ENCODE results near the gene TIPRL. TPM values are rescaled to one million over a fixed set of nuclear protein-coding genes. Genes with fewer than 3 reads are reported as not detected.
A peak's percentile ranks its signal among the peaks of the same experiment; 100 is the strongest.

TIPRL gene
- total and polyA plus RNA-seq, 9 of the 15 experiments (the other 6 are each of a cell fraction or from before 2014, with no cell fraction given), result 41.4 to 90.2 (median 69.9) TPM

GRCh38 chr1:168225476-168226190 is 46.9 kb downstream of the TIPRL start, which contains the start of gene SFT2D2 (continued):
- TF ChIP-seq, protein P1, sequence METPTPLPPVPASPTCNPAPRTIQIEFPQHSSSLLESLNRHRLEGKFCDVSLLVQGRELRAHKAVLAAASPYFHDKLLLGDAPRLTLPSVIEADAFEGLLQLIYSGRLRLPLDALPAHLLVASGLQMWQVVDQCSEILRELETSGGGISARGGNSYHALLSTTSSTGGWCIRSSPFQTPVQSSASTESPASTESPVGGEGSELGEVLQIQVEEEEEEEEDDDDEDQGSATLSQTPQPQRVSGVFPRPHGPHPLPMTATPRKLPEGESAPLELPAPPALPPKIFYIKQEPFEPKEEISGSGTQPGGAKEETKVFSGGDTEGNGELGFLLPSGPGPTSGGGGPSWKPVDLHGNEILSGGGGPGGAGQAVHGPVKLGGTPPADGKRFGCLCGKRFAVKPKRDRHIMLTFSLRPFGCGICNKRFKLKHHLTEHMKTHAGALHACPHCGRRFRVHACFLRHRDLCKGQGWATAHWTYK (CRISPR knock-in tag; IDR thresholded peaks at IDR 0.05), result peak; percentile 91
- no peak for TF ChIP-seq MIER1 (IDR thresholded peaks at IDR 0.05; ENCODE audit: low read depth)
- peak; percentile 91 for TF ChIP-seq ZNF197 (CRISPR knock-in tag; IDR thresholded peaks at IDR 0.05; ENCODE audit: low read depth)
- peak; percentile 52; the same call in 1 of the 2 replicates for TF ChIP-seq GATAD2A (IDR thresholded peaks at IDR 0.05)
- TF ChIP-seq NR2F6 (CRISPR knock-in tag; IDR thresholded peaks at IDR 0.05), result no peak
- TF ChIP-seq KLF6 (CRISPR knock-in tag; IDR thresholded peaks at IDR 0.05; ENCODE audit: borderline replicate concordance), result peak; percentile 87
- TF ChIP-seq, protein P2, sequence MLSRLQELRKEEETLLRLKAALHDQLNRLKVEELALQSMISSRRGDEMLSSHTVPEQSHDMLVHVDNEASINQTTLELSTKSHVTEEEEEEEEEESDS (CRISPR knock-in tag; IDR thresholded peaks at IDR 0.05), result peak; percentile 68; the same call in 1 of the 2 replicates
- TF ChIP-seq ZFX (CRISPR knock-in tag; IDR thresholded peaks at IDR 0.05), result peak; percentile 93
- no peak for TF ChIP-seq MCM5 (IDR thresholded peaks at IDR 0.05; ENCODE audit: low read depth)
- TF ChIP-seq CHCHD3 (CRISPR knock-in tag; IDR thresholded peaks at IDR 0.05), result no peak
- TF ChIP-seq PCBP2 (IDR thresholded peaks at IDR 0.05; ENCODE audit: low read depth, low read length, poor library complexity, severe bottlenecking), result no peak
- TF ChIP-seq CEBPZ (IDR thresholded peaks at IDR 0.05; ENCODE audit: borderline replicate concordance, low read depth, low read length), result no peak
- no peak for TF ChIP-seq PRPF4 (IDR thresholded peaks at IDR 0.05; ENCODE audit: insufficient read depth, low read depth, low read length, poor library complexity, severe bottlenecking)
- no peak for TF ChIP-seq SMARCE1 (IDR thresholded peaks at IDR 0.05)
- TF ChIP-seq ZNF584 (CRISPR knock-in tag; IDR thresholded peaks at IDR 0.05; ENCODE audit: low read depth), result peak; percentile 95
- no peak for TF ChIP-seq HEY1 (CRISPR knock-in tag; IDR thresholded peaks at IDR 0.05; ENCODE audit: borderline replicate concordance)
- no peak for TF ChIP-seq CHD2 (IDR thresholded peaks at IDR 0.05; ENCODE audit: low read depth, low read length)
- TF ChIP-seq, protein P3, sequence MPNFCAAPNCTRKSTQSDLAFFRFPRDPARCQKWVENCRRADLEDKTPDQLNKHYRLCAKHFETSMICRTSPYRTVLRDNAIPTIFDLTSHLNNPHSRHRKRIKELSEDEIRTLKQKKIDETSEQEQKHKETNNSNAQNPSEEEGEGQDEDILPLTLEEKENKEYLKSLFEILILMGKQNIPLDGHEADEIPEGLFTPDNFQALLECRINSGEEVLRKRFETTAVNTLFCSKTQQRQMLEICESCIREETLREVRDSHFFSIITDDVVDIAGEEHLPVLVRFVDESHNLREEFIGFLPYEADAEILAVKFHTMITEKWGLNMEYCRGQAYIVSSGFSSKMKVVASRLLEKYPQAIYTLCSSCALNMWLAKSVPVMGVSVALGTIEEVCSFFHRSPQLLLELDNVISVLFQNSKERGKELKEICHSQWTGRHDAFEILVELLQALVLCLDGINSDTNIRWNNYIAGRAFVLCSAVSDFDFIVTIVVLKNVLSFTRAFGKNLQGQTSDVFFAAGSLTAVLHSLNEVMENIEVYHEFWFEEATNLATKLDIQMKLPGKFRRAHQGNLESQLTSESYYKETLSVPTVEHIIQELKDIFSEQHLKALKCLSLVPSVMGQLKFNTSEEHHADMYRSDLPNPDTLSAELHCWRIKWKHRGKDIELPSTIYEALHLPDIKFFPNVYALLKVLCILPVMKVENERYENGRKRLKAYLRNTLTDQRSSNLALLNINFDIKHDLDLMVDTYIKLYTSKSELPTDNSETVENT (CRISPR knock-in tag; IDR thresholded peaks at IDR 0.05), result peak; percentile 77; the same call in 1 of the 2 replicates
- TF ChIP-seq HMGXB4 (CRISPR knock-in tag; IDR thresholded peaks at IDR 0.05), result no peak
